ENCODE data around the gene TNFRSF19. TPM values are rescaled to one million over a fixed set of nuclear protein-coding genes. Genes with fewer than 3 reads are reported as not detected.
"Not testable (repeated sequence)": the region's sequence is repeated elsewhere in the genome, so short reads cannot be mapped to it uniquely, and the experiment has no call there.

The TNFRSF19 gene
- total RNA-seq, 1 experiment from 2014 or later = 1.3 TPM

DNA sequence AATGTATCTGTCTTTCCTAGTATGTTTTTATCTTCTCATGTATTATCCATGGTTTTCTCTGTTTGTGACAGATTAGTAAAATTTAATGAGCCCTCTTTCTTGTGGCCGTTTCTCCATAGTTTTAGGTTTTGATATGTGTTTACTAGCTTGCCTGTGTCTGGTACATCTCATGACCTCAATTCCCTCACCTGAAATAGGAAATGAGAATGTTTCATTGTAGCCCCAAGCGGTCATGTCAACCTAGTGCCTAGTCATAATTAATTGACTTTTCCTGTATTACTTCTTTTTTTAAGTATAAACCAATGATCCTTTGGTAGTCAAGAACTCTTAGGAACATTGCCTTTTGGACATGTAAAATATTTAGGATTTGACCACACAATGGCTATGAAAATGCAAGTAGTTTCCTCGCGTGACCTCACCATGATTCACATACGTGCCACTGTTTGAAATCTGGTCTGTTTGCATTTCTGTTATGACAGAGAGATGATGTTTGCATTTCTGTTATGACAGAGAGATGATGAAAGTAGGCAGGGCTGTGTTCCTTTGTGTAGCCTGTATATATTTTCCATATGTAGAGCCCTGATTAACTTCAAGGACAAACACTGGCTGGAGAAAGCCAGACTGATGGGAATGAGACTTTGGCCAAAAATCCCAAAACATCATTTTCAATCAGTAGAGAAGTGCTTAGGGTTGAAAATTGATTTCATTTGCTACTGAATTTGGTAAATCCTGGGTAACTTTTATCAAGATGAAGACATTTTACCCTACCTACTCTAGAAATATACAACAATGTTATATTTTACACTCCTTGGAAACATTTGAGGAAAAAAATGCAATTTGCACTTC, 104.8 kb downstream of the TNFRSF19 start:
- Histone ChIP-seq H3K9me3 (no peaks in the 10 kb centered on the region; the same call in 1 of the 2 replicates), H3K36me3 (no peaks in the 10 kb centered on the region; the same call in 1 of the 2 replicates), H3K4me3 (no peak overlapping the region), H3K27me3 (no peaks in the 10 kb centered on the region)
- DNase-seq = peak; percentile 49

DNA sequence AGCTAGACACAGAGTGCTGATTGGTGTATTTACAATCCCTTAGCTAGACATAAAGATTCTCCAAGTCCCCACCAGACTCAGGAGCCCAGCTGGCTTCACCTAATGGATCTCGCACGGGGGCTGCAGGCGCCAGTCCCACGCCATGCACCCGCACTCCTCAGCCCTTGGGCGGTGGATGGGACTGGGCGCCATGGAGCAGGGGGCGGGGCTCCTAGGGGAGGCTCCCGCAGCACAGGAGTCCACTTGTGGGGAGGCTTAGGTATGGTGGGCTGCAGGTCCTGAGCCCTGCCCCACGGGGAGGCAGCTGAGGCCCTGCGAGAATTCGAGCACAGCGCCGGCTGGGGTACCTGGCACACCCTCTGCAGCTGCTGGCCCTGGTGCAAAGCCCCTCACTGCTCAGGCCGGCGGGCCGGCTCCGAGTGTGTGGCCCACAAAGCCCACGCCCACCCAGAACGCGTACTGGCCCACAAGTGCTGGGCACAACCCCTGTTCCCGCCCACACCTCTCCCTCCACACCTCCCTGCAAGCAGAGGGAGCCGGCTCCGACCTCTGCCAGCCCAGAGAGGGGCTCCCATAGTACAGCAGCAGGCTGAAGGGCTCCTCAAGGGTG, 107.6 kb downstream of the TNFRSF19 start:
- not testable (repeated sequence) for H3K9me3 ChIP-seq, H3K36me3 ChIP-seq, H3K27me3 ChIP-seq, H3K4me3 ChIP-seq, DNase-seq

GRCh38 chr13:23678795-23679194, 108.6 kb downstream of the TNFRSF19 start:
- Histone ChIP-seq H3K36me3 (no peaks in the 10 kb centered on the region; the same call in 1 of the 2 replicates), H3K9me3 (no peaks in the 10 kb centered on the region; the same call in 1 of the 2 replicates), H3K27me3 (no peaks in the 10 kb centered on the region), H3K4me3 (no peak overlapping the region)
- DNase-seq = no peak

DNA sequence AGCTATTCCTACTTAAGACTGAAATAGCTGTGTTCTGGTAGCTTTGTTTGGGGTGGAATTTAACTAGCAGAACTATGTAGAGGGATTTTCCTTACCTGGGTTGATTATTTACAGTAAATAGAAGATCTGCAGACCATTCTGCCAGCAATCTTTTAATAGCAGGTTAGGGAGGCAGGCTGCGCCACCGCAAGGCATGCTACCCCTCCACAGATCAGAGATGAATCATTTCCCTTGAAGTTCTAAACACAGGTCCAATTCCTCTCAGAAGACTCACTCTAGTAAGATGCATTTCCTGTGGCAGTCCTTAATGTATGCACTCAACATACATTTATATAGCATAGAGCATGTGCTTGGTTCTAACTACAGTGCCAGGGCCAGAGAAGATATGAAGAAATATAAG, 109.0 kb downstream of the TNFRSF19 start:
- peak; percentile 65 for DNase-seq
- H3K27me3 ChIP-seq = no peaks in the 10 kb centered on the region

GRCh38 chr13:23680845-23681669, 110.8 kb downstream of the TNFRSF19 start:
- no peaks in the 10 kb centered on the region for H3K36me3 ChIP-seq
- H3K9me3 ChIP-seq = no peaks in the 10 kb centered on the region; the same call in 1 of the 2 replicates
- no peak for DNase-seq
- H3K4me3 ChIP-seq = no peak overlapping the region
- no peaks in the 10 kb centered on the region for H3K27me3 ChIP-seq

More for the DNA sequence above, 109.0 kb downstream of the TNFRSF19 start:
- Histone ChIP-seq H3K36me3 (no peaks in the 10 kb centered on the region; the same call in 1 of the 2 replicates), H3K9me3 (no peaks in the 10 kb centered on the region; the same call in 1 of the 2 replicates), H3K4me3 (no peak overlapping the region)

DNA sequence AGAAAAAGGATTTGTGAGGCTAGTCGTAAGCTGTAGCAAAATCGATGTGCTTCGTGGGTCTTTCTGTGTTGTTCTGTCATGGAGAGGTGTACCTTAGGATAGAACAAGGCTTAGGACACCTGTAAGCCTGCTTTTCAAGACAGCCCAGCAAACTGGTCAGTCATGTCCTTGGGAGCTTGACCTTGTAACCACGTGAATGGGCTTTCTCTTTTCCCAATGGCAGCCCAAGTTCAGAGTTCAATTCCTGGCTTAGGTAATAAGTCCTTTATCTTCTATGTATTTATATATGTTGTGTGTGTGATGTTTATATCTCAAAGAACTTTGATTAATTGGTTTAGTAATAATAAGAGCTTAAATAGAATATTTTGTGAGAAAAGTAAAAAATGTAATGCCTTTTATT, 112.9 kb downstream of the TNFRSF19 start:
- no peak overlapping the region for H3K4me3 ChIP-seq
- no peaks in the 10 kb centered on the region for H3K36me3 ChIP-seq
- H3K9me3 ChIP-seq = no peaks in the 10 kb centered on the region
- no peak for DNase-seq
- no peaks in the 10 kb centered on the region for H3K27me3 ChIP-seq

DNA sequence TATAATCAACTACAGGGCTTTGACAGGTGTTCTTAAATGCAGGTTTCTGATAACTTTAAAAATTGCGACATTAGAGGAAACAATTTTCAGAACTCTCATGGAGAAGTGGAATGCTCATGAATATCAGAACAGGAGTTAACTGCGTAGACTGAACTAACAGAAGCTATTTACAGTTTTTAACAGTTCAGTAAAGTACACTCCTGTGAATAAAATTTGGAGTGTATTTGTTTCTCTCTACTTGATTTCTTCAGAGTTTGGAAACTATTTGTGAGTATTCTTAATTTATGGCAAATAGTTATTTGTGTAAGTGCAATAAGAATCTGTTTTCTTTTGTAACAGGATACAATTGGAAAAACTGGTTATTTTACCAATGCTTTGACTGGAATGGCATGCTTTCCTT, 114.4 kb downstream of the TNFRSF19 start:
- Histone ChIP-seq H3K9me3 (no peaks in the 10 kb centered on the region), H3K36me3 (no peaks in the 10 kb centered on the region), H3K4me3 (no peak overlapping the region), H3K27me3 (no peaks in the 10 kb centered on the region)
- DNase-seq = no peak

GRCh38 chr13:23685416-23685815, 115.2 kb downstream of the TNFRSF19 start:
- DNase-seq = no peak
- Histone ChIP-seq H3K4me3 (no peak overlapping the region), H3K36me3 (no peaks in the 10 kb centered on the region), H3K27me3 (no peaks in the 10 kb centered on the region), H3K9me3 (no peaks in the 10 kb centered on the region)

DNA sequence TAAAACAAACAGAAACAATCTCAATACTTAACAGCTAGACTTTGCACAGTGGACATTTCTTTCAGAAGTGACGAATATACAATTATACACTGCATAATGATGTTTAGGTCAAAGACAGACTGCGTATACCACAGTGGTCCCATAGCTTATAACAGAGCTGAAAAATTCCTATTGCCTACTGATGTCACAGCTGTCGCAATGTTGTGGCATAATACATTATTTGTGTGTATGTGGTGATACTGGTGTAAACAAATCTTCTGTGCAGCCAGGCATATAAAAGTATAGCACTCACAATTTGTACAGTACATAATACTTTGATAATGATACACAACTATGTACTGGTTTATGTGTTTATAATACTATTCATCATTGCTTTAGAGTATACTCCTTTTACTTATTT, 116.7 kb downstream of the TNFRSF19 start:
- Histone ChIP-seq H3K36me3 (no peaks in the 10 kb centered on the region), H3K27me3 (no peaks in the 10 kb centered on the region), H3K9me3 (no peaks in the 10 kb centered on the region), H3K4me3 (no peak overlapping the region)
- no peak for DNase-seq

DNA sequence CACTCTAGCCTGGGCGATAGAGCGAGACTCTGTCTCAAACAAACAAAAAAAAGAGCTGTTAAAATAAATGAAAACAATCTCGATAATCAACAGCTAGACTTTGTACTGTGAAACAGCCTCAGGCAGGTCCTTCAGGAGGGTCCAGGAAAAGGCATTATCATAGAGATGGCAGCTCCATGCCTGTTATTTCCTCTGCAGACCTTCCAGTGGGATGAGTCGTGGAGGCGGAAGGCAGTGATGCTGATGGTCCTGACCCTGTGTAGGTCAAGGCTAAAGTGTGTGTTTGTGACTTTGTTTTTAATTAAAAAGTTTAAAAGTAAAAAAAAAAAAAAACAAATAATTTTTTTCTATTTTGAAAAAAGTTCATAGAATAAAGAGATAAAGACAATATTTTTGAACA, 117.4 kb downstream of the TNFRSF19 start:
- Histone ChIP-seq H3K27me3 (no peaks in the 10 kb centered on the region), H3K9me3 (no peaks in the 10 kb centered on the region), H3K36me3 (no peaks in the 10 kb centered on the region), H3K4me3 (no peak overlapping the region)
- peak; percentile 21 for DNase-seq

- H3K4me3 ChIP-seq = no peak overlapping the region
- DNase-seq = no peak
Observed at GRCh38 chr13:23688336-23688735, 118.1 kb downstream of the TNFRSF19 start.

GRCh38 chr13:23690668-23691067, 120.5 kb downstream of the TNFRSF19 start:
- no peaks in the 10 kb centered on the region for H3K9me3 ChIP-seq
- no peak overlapping the region for H3K4me3 ChIP-seq
- DNase-seq = no peak
- H3K27me3 ChIP-seq = no peaks in the 10 kb centered on the region
- H3K36me3 ChIP-seq = no peaks in the 10 kb centered on the region

More at GRCh38 chr13:23688336-23688735, 118.1 kb downstream of the TNFRSF19 start:
- H3K27me3 ChIP-seq = no peaks in the 10 kb centered on the region
- no peaks in the 10 kb centered on the region for H3K36me3 ChIP-seq
- no peaks in the 10 kb centered on the region for H3K9me3 ChIP-seq

GRCh38 chr13:23692816-23693215, 122.6 kb downstream of the TNFRSF19 start:
- no peak for DNase-seq
- Histone ChIP-seq H3K9me3 (no peaks in the 10 kb centered on the region), H3K36me3 (no peaks in the 10 kb centered on the region), H3K27me3 (no peaks in the 10 kb centered on the region), H3K4me3 (no peak overlapping the region)

DNA sequence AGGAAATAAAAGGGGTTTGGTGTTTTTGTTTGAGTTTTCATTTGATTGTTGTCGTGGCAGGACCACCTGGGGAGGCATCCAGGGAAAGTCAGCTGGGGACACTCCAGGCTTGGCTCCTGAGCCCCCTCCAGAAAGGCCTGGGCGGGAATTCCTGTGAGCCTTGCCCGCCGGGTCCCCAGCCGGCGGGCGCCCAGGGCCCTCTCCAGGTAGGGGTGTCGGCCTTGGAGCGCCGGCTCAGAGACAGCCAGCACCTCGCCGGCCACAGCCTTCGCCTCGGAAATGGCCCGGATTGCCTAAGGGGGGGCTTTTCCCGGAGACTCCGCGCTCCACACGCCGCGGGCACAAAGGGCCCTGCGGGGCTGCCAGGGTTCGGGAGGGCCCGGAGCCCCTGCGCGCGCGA, 125.0 kb downstream of the TNFRSF19 start:
- H3K4me3 ChIP-seq = no peak overlapping the region
- H3K9me3 ChIP-seq = no peaks in the 10 kb centered on the region
- H3K36me3 ChIP-seq = no peaks in the 10 kb centered on the region
- no peaks in the 10 kb centered on the region for H3K27me3 ChIP-seq
- no peak for DNase-seq

GRCh38 chr13:23695711-23696464, 125.7 kb downstream of the TNFRSF19 start:
- no peak for DNase-seq
- no peaks in the 10 kb centered on the region for H3K9me3 ChIP-seq
- no peaks in the 10 kb centered on the region for H3K36me3 ChIP-seq
- no peak overlapping the region for H3K4me3 ChIP-seq
- H3K27me3 ChIP-seq = no peaks in the 10 kb centered on the region

DNA sequence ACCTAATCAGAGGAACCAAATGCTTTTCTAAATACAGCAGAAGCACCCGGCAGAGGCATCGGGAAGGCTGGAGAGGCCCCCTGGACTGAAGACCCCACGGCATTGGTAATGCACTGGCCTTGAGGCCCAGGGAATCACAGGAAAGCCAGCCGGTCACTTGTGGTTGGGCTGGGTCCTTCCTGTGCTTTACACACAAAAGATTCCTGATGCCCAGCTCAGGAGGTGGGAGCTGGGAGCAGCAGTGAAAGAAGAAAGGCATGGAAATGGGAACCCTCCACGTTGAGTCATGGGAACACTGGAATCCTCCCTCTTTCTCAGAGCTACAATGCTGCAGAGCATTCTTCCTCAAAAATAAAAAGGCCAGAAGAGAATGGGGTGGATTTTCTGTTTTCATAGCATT, 126.4 kb downstream of the TNFRSF19 start:
- Histone ChIP-seq H3K9me3 (no peaks in the 10 kb centered on the region), H3K27me3 (no peaks in the 10 kb centered on the region), H3K36me3 (no peaks in the 10 kb centered on the region), H3K4me3 (no peak overlapping the region)
- DNase-seq = no peak
